ENCODE measurements around the gene PAH.

PAH gene

GRCh38 chr12:102913453-102914226 lies 3.4 kb downstream of the PAH start:
- DNase-seq (ENCODE audit: low read depth), result peak; percentile 2
- no peak overlapping the region for H3K4me3 ChIP-seq (ENCODE audit: low read length)
- no peak for TF ChIP-seq CTCF (IDR thresholded peaks at IDR 0.05; ENCODE audit: insufficient read depth, low read depth, low read length, missing control alignments)

GRCh38 chr12:102912258-102912657 lies 4.8 kb downstream of the PAH start:
- no peak overlapping the region for H3K4me3 ChIP-seq (ENCODE audit: low read length)
- no peak for DNase-seq (ENCODE audit: low read depth)
- no peak for TF ChIP-seq CTCF (IDR thresholded peaks at IDR 0.05; ENCODE audit: insufficient read depth, low read depth, low read length, missing control alignments)

GRCh38 chr12:102911320-102911719 lies 5.7 kb downstream of the PAH start:
- no peak for TF ChIP-seq CTCF (IDR thresholded peaks at IDR 0.05; ENCODE audit: insufficient read depth, low read depth, low read length, missing control alignments)
- no peak for DNase-seq (ENCODE audit: low read depth)
- no peak overlapping the region for H3K4me3 ChIP-seq (ENCODE audit: low read length)

- TF ChIP-seq CTCF (IDR thresholded peaks at IDR 0.05; ENCODE audit: insufficient read depth, low read depth, low read length, missing control alignments), result no peak
- DNase-seq (ENCODE audit: low read depth), result no peak
- no peak overlapping the region for H3K4me3 ChIP-seq (ENCODE audit: low read length)
Measured at GRCh38 chr12:102910792-102911191, 6.3 kb downstream of the PAH start.

GRCh38 chr12:102910137-102910536 lies 6.9 kb downstream of the PAH start:
- no peak for DNase-seq (ENCODE audit: low read depth)
- TF ChIP-seq CTCF (IDR thresholded peaks at IDR 0.05; ENCODE audit: insufficient read depth, low read depth, low read length, missing control alignments), result no peak
- H3K4me3 ChIP-seq (ENCODE audit: low read length), result no peak overlapping the region

- no peak for TF ChIP-seq CTCF (IDR thresholded peaks at IDR 0.05; ENCODE audit: insufficient read depth, low read depth, low read length, missing control alignments)
- no peak for DNase-seq (ENCODE audit: low read depth)
- H3K4me3 ChIP-seq (ENCODE audit: low read length), result no peak overlapping the region
Measured at GRCh38 chr12:102907918-102908317, 9.1 kb downstream of the PAH start.

GRCh38 chr12:102905229-102905628 lies 11.8 kb downstream of the PAH start:
- DNase-seq (ENCODE audit: low read depth), result no peak
- H3K4me3 ChIP-seq (ENCODE audit: low read length), result no peak overlapping the region
- TF ChIP-seq CTCF (IDR thresholded peaks at IDR 0.05; ENCODE audit: insufficient read depth, low read depth, low read length, missing control alignments), result no peak

Data from epithelial cell of esophagus (primary cell).